GM19467 (cell line): ENCODE data around the gene MAP3K21.

ENCODE experiments used
- ATAC-seq: cut with Tn5 transposase; IDR thresholded peaks from one replicate; pipeline ENCODE4 v1.9.1; 2021; ENCODE audit warnings: mild to moderate bottlenecking, moderate library complexity; ENCODE audit not compliant: unreplicated experiment

MAP3K21 gene

GRCh38 chr1:233357595-233358397 is 30.3 kb downstream of the MAP3K21 start:
- ATAC-seq: no peak

DNA sequence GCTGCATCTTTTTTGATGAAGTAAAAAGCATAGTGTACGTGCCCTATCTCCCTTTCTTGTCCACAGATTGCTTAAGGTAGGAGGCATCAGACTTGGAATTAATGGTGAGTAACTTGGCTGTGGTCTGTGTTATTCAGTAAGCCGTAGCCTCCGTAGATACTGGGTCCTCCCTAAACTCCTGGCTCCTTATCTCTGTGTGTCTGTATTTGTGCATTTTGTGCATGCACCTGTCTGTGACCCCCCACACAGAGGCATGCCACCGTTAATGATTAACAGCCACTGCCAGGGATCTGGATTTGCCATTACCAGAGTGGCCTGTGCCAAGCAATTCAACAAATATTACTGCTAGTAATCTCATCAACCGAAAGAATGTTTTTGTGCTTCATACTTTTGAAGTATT is 31.9 kb downstream of the MAP3K21 start:
- no peak for ATAC-seq

DNA sequence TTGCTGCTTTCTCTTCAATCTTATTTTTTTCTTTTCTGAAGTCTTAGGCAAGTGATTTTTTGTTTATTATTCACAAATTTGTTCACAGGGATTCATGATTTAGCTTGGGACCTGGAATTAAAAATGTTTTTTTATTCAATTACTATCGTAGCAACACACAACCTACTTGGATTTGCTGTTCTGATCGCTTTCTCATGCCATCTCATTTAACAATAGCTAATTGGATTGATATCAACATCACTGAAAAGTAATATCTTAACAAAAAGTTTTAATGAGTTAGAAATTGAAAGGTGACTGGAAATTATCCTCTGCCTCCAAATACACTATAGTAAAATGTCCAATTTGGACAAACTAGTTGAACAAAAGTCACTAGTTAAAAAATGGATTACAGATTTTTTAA is 32.4 kb downstream of the MAP3K21 start:
- ATAC-seq: no peak

- no peak for ATAC-seq
Observed at GRCh38 chr1:233360525-233361102, 33.1 kb downstream of the MAP3K21 start.

- ATAC-seq: no peak
Observed at GRCh38 chr1:233361876-233362275, 34.4 kb downstream of the MAP3K21 start.

- no peak for ATAC-seq
Observed at GRCh38 chr1:233362743-233363142, 35.2 kb downstream of the MAP3K21 start.

DNA sequence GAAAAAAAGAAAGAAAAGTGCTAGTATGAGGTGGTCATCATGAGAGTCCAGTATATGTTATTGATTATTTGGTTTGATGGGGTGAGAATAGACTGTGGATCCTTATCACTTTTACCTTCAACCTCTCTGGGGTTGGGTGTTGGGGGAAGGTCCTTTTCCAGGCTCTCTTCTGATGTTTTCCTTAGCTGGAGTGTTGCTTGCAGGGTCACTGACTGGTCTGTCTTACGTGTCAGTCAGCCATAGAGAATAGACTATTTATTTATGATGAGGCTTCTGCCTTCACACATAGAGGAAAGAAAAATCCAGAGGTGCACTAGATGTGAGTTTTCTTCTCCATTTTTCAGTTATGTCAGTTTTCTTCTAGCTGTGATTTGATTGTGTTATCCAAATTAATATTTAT is 36.5 kb downstream of the MAP3K21 start:
- no peak for ATAC-seq

GRCh38 chr1:233364695-233365539 is 37.4 kb downstream of the MAP3K21 start:
- ATAC-seq: no peak

GRCh38 chr1:233366575-233366974 is 39.1 kb downstream of the MAP3K21 start:
- no peak for ATAC-seq

DNA sequence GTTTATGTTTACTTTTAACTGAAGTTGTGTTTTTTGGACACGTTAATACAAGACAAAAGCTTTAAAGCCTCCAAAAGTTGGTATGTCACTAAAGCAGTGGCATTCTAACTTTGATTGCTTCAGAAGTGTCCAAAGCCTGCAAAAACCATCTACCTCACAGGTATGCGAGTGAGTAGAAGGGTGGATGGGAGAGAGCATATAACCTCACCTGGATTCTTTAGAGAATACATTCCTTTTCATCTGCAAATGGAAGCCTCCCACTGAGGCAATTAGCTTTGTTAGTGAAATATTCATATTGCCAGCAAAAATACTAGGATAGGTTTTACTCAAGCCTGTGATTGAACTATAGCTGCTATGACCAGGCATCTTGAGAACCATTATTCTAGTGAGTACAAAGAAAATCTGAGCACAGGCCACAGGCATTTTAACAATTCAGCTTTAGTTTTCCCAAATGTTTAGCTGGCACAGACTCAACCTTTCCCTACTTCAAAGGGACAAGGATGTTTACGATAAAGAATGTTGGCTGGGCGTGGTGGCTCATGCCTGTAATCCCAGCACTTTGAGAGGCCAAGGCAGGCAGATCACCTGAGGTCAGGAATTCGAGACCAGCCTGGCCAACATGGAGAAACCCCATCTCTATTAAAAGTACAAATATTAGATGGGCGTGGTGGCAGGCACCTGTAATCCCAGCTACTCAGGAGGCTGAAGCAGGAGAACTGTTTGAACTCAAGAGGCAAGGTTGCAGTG is 39.7 kb downstream of the MAP3K21 start:
- no peak for ATAC-seq

GRCh38 chr1:233368106-233368788 is 40.7 kb downstream of the MAP3K21 start:
- no peak for ATAC-seq

- ATAC-seq: no peak
Observed at GRCh38 chr1:233368789-233369130, 41.2 kb downstream of the MAP3K21 start.

DNA sequence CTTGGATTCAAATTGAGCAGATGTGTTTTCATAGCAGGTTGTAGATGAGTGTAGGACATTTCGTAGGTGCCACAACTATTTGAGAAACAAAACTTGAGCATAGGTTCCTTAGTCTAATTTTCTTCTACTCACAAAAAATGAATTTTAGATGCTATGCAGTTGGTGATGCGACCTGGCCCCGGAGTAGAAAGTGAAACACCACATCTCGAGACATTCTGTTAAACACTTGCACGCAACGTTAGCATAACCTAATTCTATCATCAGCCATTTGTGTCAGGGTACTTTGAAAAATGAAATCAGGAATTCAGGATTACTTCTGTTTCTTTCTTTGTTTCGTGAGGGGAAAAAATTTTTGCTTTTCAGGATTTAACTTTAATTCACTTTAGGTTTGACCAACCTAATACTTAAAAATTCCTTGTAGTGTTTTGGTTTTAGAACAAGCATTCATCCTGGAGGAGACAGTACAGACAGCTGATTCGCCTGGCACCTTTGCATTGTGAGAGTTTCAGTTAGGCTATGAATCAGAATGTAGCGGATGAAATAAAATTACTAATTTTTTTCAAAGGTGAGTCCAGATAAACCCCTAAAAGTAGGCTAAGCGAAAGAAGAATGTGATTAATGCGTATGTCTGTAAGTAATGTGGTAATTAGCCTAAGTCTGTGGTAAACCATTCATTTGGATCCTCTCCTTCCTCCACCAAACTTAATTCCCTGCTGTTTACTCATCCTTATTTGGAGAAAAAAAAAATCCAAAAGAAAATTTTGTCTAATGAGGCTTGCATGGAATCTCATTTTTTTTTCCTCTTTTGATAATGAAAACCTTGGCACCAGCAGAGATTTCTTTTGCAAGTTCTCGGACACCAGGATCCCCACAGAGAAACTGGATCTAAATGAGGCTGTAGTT is 44.9 kb downstream of the MAP3K21 start:
- no peak for ATAC-seq

- ATAC-seq: no peak
Observed at GRCh38 chr1:233373226-233373625, 45.7 kb downstream of the MAP3K21 start.

GRCh38 chr1:233375653-233376052 is 48.1 kb downstream of the MAP3K21 start:
- ATAC-seq: no peak

DNA sequence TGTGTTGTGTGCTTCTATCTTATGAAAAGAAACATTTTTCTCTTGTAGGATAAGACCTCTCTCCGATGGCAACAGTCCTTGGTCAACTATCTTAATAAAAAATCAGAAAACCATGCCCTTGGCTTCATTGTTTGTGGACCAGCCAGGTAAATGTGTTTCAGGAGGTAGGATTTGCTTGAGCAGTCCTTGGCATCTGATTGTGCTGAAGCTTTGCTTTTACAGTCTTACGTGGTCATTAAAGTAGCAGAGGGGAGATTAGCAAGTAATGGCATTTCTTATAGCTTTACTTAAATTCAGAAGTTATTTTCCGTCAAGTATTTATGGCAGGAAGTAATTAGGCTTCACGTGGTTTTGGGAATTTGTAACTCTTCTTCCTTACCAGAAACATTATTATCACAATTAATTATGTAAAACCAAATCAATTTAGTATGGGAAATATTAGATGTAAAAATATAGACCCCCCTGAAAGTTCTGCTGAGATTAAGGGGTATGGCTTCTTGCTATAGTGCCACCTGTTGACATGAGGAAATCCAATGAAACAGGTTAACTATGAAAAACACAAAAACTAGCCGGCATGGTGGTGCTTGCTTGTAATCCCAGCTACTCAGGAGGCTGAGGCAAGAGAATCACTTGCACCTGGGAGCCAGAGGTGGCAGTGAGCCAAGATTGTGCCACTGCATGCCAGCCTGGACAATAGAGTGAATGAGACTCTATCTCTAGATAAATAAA is 49.0 kb downstream of the MAP3K21 start:
- no peak for ATAC-seq

- no peak for ATAC-seq
Observed at GRCh38 chr1:233379869-233380438, 52.4 kb downstream of the MAP3K21 start.

GRCh38 chr1:233381806-233382205 is 54.3 kb downstream of the MAP3K21 start:
- no peak for ATAC-seq

GRCh38 chr1:233383984-233384383 is 56.5 kb downstream of the MAP3K21 start:
- ATAC-seq: no peak
